ENCODE results near the gene BTAF1. TPM values are rescaled to one million over a fixed set of nuclear protein-coding genes. Genes with fewer than 3 reads are reported as not detected.

The BTAF1 gene
- 49.9 TPM for total RNA-seq
- polyA plus RNA-seq, result 15.0 TPM
- long read RNA-seq, donor 1, result 0 reads
- long read RNA-seq, donor 2, result 0 reads
- long read RNA-seq, donor 3, partial matches to known transcripts, result 8 of 8 reads
- long read RNA-seq, donor 3, other reads (novel, unspliced or antisense), result 0 of 8 reads
- long read RNA-seq, donor 4, result 0 reads
- long read RNA-seq, donor 5, partial matches to known transcripts, result 29 of 29 reads
- long read RNA-seq, donor 5, other reads (novel, unspliced or antisense), result 0 of 29 reads
- long read RNA-seq, donor 6, partial matches to known transcripts, result 6 of 6 reads
- long read RNA-seq, donor 6, other reads (novel, unspliced or antisense), result 0 of 6 reads
- long read RNA-seq, donor 7, full-length matches to known transcripts, result 1 of 1 reads
- long read RNA-seq, donor 7, partial matches to known transcripts, result 0 of 1 reads
- long read RNA-seq, donor 7, other reads (novel, unspliced or antisense), result 0 of 1 reads
- long read RNA-seq, donor 8, result 0 reads
- long read RNA-seq, donor 9, result 0 reads
- long read RNA-seq, donor 10, result 0 reads

GRCh38 chr10:91923371-91924211, at the start of gene BTAF1:
Gene BTAF1, plus strand, starts transcription at chr10:91923770. Its CDS starts 307 bp downstream, at chr10:91924077.
- H3K4me3 ChIP-seq (ENCODE audit: low read length in 2 of 2), result peak within 1 kb of the TSS; percentile 86 to 99
- no peaks in the 10 kb centered on the region for H3K27me3 ChIP-seq (ENCODE audit: control insufficient read depth in 2 of 2, insufficient read depth in 1 of 2, low read length in 1 of 2)
- peak within 1 kb of the TSS; percentile 90 to 98 for H3K27ac ChIP-seq (ENCODE audit: low read depth in 1 of 2, low read length in 1 of 2)
- WGBS, result under 1% methylated on average over 65 of the region's 65 CpGs
- peaks cover 0 to 1% of the 10 kb centered on the region in 2 donors for H3K9me3 ChIP-seq (ENCODE audit: control insufficient read depth in 2 of 2, insufficient read depth in 1 of 2, low read length in 1 of 2)
- H3K36me3 ChIP-seq (ENCODE audit: control insufficient read depth in 2 of 2, insufficient read depth in 2 of 2, low read length in 1 of 2), result peaks cover 0 to 4% of the 10 kb centered on the region in 2 donors
- H3K4me1 ChIP-seq (ENCODE audit: control insufficient read depth in 2 of 2, insufficient read depth in 2 of 2, low read length in 2 of 2), result peaks cover 9% of the 10 kb centered on the region in 2 donors
- DNase-seq (ENCODE audit: low read depth in 6 of 9, low spot score in 9 of 9), result peak; percentile 89 to 98 (median 94)

- no peaks in the 10 kb centered on the region for H3K4me1 ChIP-seq (ENCODE audit: control insufficient read depth in 2 of 2, insufficient read depth in 2 of 2, low read length in 2 of 2)
- H3K9me3 ChIP-seq (ENCODE audit: control insufficient read depth in 2 of 2, insufficient read depth in 1 of 2, low read length in 1 of 2), result no peaks in the 10 kb centered on the region
- no peak overlapping the region for H3K4me3 ChIP-seq (ENCODE audit: low read length in 2 of 2)
- H3K27ac ChIP-seq (ENCODE audit: low read depth in 1 of 2, low read length in 1 of 2), result no peak overlapping the region
- WGBS, result 100% methylated on average over 2 of the region's 2 CpGs
- no peak for DNase-seq (ENCODE audit: low read depth in 6 of 9, low spot score in 9 of 9)
- H3K36me3 ChIP-seq (ENCODE audit: control insufficient read depth in 2 of 2, insufficient read depth in 2 of 2, low read length in 1 of 2), result no peaks in the 10 kb centered on the region
- H3K27me3 ChIP-seq (ENCODE audit: control insufficient read depth in 2 of 2, insufficient read depth in 1 of 2, low read length in 1 of 2), result no peaks in the 10 kb centered on the region
Measured at GRCh38 chr10:91875156-91875555, 48.4 kb upstream of the BTAF1 start.

DNA sequence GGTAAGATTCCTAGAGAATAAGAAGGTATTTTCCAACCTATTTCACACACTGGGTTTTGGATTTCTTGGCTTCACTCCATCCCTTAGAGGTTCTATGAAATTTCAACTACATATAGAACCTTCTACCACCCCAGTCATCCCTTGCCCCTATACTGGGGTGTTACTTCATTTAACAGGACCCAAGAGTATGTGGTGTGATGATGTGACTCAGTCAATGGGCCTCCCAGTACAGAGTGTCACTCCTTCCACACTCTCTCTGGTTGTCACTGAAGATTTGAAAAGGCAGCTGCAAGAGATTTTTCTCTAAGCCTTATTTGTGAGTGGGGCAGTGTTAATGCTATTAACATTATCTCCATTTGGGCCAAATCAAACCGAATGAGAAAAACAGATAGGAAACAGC, 47.8 kb upstream of the BTAF1 start:
- DNase-seq (ENCODE audit: low read depth in 6 of 9, low spot score in 9 of 9), result no peak
- Histone ChIP-seq H3K27ac (ENCODE audit: low read depth in 1 of 2, low read length in 1 of 2) (no peak overlapping the region), H3K4me3 (ENCODE audit: low read length in 2 of 2) (no peak overlapping the region), H3K36me3 (ENCODE audit: control insufficient read depth in 2 of 2, insufficient read depth in 2 of 2, low read length in 1 of 2) (no peaks in the 10 kb centered on the region), H3K9me3 (ENCODE audit: control insufficient read depth in 2 of 2, insufficient read depth in 1 of 2, low read length in 1 of 2) (no peaks in the 10 kb centered on the region), H3K4me1 (ENCODE audit: control insufficient read depth in 2 of 2, insufficient read depth in 2 of 2, low read length in 2 of 2) (no peaks in the 10 kb centered on the region), H3K27me3 (ENCODE audit: control insufficient read depth in 2 of 2, insufficient read depth in 1 of 2, low read length in 1 of 2) (no peaks in the 10 kb centered on the region)
- WGBS, result 94% methylated on average over 1 of the region's 1 CpG

DNA sequence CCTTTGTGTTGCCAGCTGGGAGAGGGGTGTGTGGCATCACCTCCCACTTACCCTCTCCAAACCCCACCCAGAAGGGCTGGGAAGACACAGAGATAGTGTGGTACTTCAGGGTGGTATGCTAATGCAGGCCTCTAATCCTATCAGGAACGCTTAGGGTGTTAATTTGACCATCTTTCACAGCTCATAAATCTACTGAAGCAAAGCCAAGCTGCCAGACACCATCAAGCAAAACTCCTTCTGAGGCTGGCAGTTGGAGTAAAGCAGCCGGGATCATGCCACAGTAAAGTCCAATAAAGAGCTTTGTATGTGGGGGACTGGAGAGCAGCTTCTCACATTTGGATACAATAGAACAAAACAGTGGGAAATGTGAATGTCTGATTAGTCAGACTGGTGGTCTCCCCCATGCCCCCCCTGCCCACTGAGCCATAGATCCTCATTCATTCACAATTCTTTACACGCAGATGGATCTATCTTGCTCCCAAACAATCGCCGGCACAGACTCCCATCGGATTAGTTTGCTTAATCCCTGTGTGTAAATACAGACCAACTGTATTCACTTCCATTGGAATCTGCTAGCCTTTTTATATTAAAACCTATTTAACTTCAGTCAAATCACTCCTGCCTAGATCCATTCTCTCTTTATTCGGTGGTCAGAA, 43.9 kb upstream of the BTAF1 start:
- Histone ChIP-seq H3K9me3 (ENCODE audit: control insufficient read depth in 2 of 2, insufficient read depth in 1 of 2, low read length in 1 of 2) (no peaks in the 10 kb centered on the region), H3K27ac (ENCODE audit: low read depth in 1 of 2, low read length in 1 of 2) (no peak overlapping the region), H3K4me1 (ENCODE audit: control insufficient read depth in 2 of 2, insufficient read depth in 2 of 2, low read length in 2 of 2) (no peaks in the 10 kb centered on the region), H3K36me3 (ENCODE audit: control insufficient read depth in 2 of 2, insufficient read depth in 2 of 2, low read length in 1 of 2) (no peaks in the 10 kb centered on the region), H3K4me3 (ENCODE audit: low read length in 2 of 2) (no peak overlapping the region), H3K27me3 (ENCODE audit: control insufficient read depth in 2 of 2, insufficient read depth in 1 of 2, low read length in 1 of 2) (peaks cover 0 to 9% of the 10 kb centered on the region in 2 donors)
- 77% methylated on average over 7 of the region's 7 CpGs for WGBS
- no peak for DNase-seq (ENCODE audit: low read depth in 6 of 9, low spot score in 9 of 9)

- peaks cover 0 to 11% of the 10 kb centered on the region in 2 donors for H3K27me3 ChIP-seq (ENCODE audit: control insufficient read depth in 2 of 2, insufficient read depth in 1 of 2, low read length in 1 of 2)
- no peak for DNase-seq (ENCODE audit: low read depth in 6 of 9, low spot score in 9 of 9)
- H3K4me3 ChIP-seq (ENCODE audit: low read length in 2 of 2), result no peak overlapping the region
- 68% methylated on average over 3 of the region's 3 CpGs for WGBS
- H3K27ac ChIP-seq (ENCODE audit: low read depth in 1 of 2, low read length in 1 of 2), result no peak overlapping the region
- no peaks in the 10 kb centered on the region for H3K9me3 ChIP-seq (ENCODE audit: control insufficient read depth in 2 of 2, insufficient read depth in 1 of 2, low read length in 1 of 2)
- H3K4me1 ChIP-seq (ENCODE audit: control insufficient read depth in 2 of 2, insufficient read depth in 2 of 2, low read length in 2 of 2), result no peaks in the 10 kb centered on the region
- H3K36me3 ChIP-seq (ENCODE audit: control insufficient read depth in 2 of 2, insufficient read depth in 2 of 2, low read length in 1 of 2), result no peaks in the 10 kb centered on the region
Measured at GRCh38 chr10:91880310-91880709, 43.3 kb upstream of the BTAF1 start.

- peaks cover 2 to 34% of the 10 kb centered on the region in 2 donors for H3K27me3 ChIP-seq (ENCODE audit: control insufficient read depth in 2 of 2, insufficient read depth in 1 of 2, low read length in 1 of 2)
- no peak overlapping the region for H3K27ac ChIP-seq (ENCODE audit: low read depth in 1 of 2, low read length in 1 of 2)
- WGBS, result 84% methylated on average over 20 of the region's 20 CpGs
- H3K36me3 ChIP-seq (ENCODE audit: control insufficient read depth in 2 of 2, insufficient read depth in 2 of 2, low read length in 1 of 2), result no peaks in the 10 kb centered on the region
- H3K4me1 ChIP-seq (ENCODE audit: control insufficient read depth in 2 of 2, insufficient read depth in 2 of 2, low read length in 2 of 2), result peaks cover 0 to 8% of the 10 kb centered on the region in 2 donors
- H3K9me3 ChIP-seq (ENCODE audit: control insufficient read depth in 2 of 2, insufficient read depth in 1 of 2, low read length in 1 of 2), result no peaks in the 10 kb centered on the region
- H3K4me3 ChIP-seq (ENCODE audit: low read length in 2 of 2), result no peak overlapping the region
- DNase-seq (ENCODE audit: low read depth in 6 of 9, low spot score in 9 of 9), result no peak
Measured at GRCh38 chr10:91883549-91884444, 39.8 kb upstream of the BTAF1 start.

GRCh38 chr10:91884536-91884935, 39.0 kb upstream of the BTAF1 start:
- Histone ChIP-seq H3K4me1 (ENCODE audit: control insufficient read depth in 2 of 2, insufficient read depth in 2 of 2, low read length in 2 of 2) (peaks cover 0 to 8% of the 10 kb centered on the region in 2 donors), H3K4me3 (ENCODE audit: low read length in 2 of 2) (no peak overlapping the region), H3K36me3 (ENCODE audit: control insufficient read depth in 2 of 2, insufficient read depth in 2 of 2, low read length in 1 of 2) (no peaks in the 10 kb centered on the region), H3K27ac (ENCODE audit: low read depth in 1 of 2, low read length in 1 of 2) (no peak overlapping the region), H3K27me3 (ENCODE audit: control insufficient read depth in 2 of 2, insufficient read depth in 1 of 2, low read length in 1 of 2) (peaks cover 2 to 34% of the 10 kb centered on the region in 2 donors), H3K9me3 (ENCODE audit: control insufficient read depth in 2 of 2, insufficient read depth in 1 of 2, low read length in 1 of 2) (no peaks in the 10 kb centered on the region)
- DNase-seq (ENCODE audit: low read depth in 6 of 9, low spot score in 9 of 9), result no peak
- 100% methylated on average over 1 of the region's 1 CpG for WGBS

DNA sequence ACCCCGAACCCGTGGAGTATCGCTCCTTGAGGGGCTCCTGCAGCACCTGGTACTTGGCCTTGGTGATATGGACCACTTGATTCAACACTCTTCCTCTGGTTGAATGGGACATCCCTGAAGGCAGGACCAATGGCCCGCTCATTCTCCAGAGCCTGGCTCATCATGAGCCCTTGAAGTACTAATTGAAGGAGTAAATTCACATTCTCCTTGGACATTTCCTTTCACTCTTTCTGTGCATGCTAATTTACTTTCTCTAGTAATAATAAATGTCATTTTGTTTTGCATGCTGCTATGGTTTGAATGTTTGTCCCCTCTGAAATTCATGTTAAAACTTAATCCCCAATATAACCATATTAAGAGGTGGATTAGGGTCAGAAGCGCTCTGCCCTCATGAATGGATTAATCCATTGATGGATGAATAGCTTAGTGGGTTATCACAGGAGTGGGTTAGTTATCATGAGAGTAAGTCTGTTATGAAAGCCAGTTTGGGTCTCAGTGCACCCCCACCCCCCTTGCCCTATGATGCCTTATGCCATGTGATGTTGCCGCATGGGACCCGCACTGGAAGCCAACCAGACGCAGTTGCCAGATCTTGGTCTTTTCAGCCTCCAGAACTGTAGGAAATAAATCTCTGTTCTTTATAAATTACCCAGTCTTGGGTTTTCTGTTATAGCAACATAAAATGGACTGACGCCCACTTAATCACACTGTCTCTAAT, 38.0 kb upstream of the BTAF1 start:
- Histone ChIP-seq H3K4me1 (ENCODE audit: control insufficient read depth in 2 of 2, insufficient read depth in 2 of 2, low read length in 2 of 2) (peaks cover 0 to 8% of the 10 kb centered on the region in 2 donors), H3K27me3 (ENCODE audit: control insufficient read depth in 2 of 2, insufficient read depth in 1 of 2, low read length in 1 of 2) (peaks cover 2 to 34% of the 10 kb centered on the region in 2 donors), H3K4me3 (ENCODE audit: low read length in 2 of 2) (no peak overlapping the region), H3K9me3 (ENCODE audit: control insufficient read depth in 2 of 2, insufficient read depth in 1 of 2, low read length in 1 of 2) (no peaks in the 10 kb centered on the region), H3K36me3 (ENCODE audit: control insufficient read depth in 2 of 2, insufficient read depth in 2 of 2, low read length in 1 of 2) (no peaks in the 10 kb centered on the region), H3K27ac (ENCODE audit: low read depth in 1 of 2, low read length in 1 of 2) (no peak overlapping the region)
- DNase-seq (ENCODE audit: low read depth in 6 of 9, low spot score in 9 of 9), result no peak
- WGBS, result 98% methylated on average over 9 of the region's 9 CpGs
